HUES6 (cell line): Measurements from ENCODE around the gene KCND3.
"Not testable (repeated sequence)": the region's sequence is repeated elsewhere in the genome, so short reads cannot be mapped to it uniquely, and the experiment has no call there.

Source experiments
- H3K27ac ChIP-seq: 2 replicates; pipeline ENCODE4 v1.7.0; 2013; ENCODE audit warnings: low read depth, mild to moderate bottlenecking, low read length, inconsistent platforms
- H3K27me3 ChIP-seq: 2 replicates; pipeline ENCODE4 v1.6.1; 2013; ENCODE audit warnings: low read length; ENCODE audit not compliant: control insufficient read depth, insufficient read depth
- H3K36me3 ChIP-seq: 2 replicates; pipeline ENCODE4 v1.6.1; 2013; ENCODE audit warnings: low read length; ENCODE audit not compliant: control insufficient read depth, insufficient read depth
- H3K4me1 ChIP-seq: 2 replicates; pipeline ENCODE4 v1.6.1; 2013; ENCODE audit warnings: low read length; ENCODE audit not compliant: control insufficient read depth, insufficient read depth
- H3K4me3 ChIP-seq: 2 replicates; pipeline ENCODE4 v1.5.1; 2013; ENCODE audit warnings: low read depth, low read length
- H3K9ac ChIP-seq: one replicate; pipeline ENCODE4 v1.6.1; 2013; ENCODE audit warnings: mild to moderate bottlenecking, low read length
- H3K9me3 ChIP-seq: 2 replicates; pipeline ENCODE4 v1.6.1; 2013; ENCODE audit warnings: low read depth, low read length; ENCODE audit not compliant: control insufficient read depth, insufficient read depth

The KCND3 gene

GRCh38 chr1:111745675-111746613 lies 243.5 kb downstream of the KCND3 start:
- Histone ChIP-seq H3K27ac (no peak overlapping the region), H3K9ac (no peak overlapping the region)

GRCh38 chr1:111743679-111744101 lies 245.8 kb downstream of the KCND3 start:
- Histone ChIP-seq H3K9ac (no peak overlapping the region), H3K4me1 (peaks cover 7% of the 10 kb centered on the region), H3K4me3 (no peak overlapping the region), H3K27ac (no peak overlapping the region), H3K27me3 (peaks cover 24% of the 10 kb centered on the region), H3K9me3 (no peaks in the 10 kb centered on the region), H3K36me3 (no peaks in the 10 kb centered on the region)

More at GRCh38 chr1:111745675-111746613, 243.5 kb downstream of the KCND3 start:
- Histone ChIP-seq H3K36me3 (no peaks in the 10 kb centered on the region), H3K27me3 (peaks cover 23% of the 10 kb centered on the region), H3K4me3 (no peak overlapping the region), H3K4me1 (peaks cover 17% of the 10 kb centered on the region), H3K9me3 (no peaks in the 10 kb centered on the region)

GRCh38 chr1:111742938-111743549 lies 246.4 kb downstream of the KCND3 start:
- Histone ChIP-seq H3K27ac (no peak overlapping the region), H3K27me3 (peaks cover 24% of the 10 kb centered on the region), H3K36me3 (no peaks in the 10 kb centered on the region), H3K4me1 (peaks cover 2% of the 10 kb centered on the region), H3K9ac (no peak overlapping the region), H3K4me3 (no peak overlapping the region), H3K9me3 (no peaks in the 10 kb centered on the region)

GRCh38 chr1:111742292-111742691 lies 247.2 kb downstream of the KCND3 start:
- peaks cover 29% of the 10 kb centered on the region for H3K27me3 ChIP-seq
- H3K4me1 ChIP-seq, H3K27ac ChIP-seq, H3K4me3 ChIP-seq, H3K9ac ChIP-seq, H3K9me3 ChIP-seq, H3K36me3 ChIP-seq: not testable (repeated sequence)

GRCh38 chr1:111739925-111740765 lies 249.3 kb downstream of the KCND3 start:
- H3K27ac ChIP-seq: 0 out of 2 replicates have a peak overlapping the region, but pooled peaks have one; percentile 1
- peaks cover 32% of the 10 kb centered on the region for H3K27me3 ChIP-seq
- H3K9me3 ChIP-seq: no peaks in the 10 kb centered on the region
- H3K9ac ChIP-seq: peak overlapping the region; percentile 65
- peaks cover under 1% of the 10 kb centered on the region; the same call in 1 of the 2 replicates for H3K36me3 ChIP-seq
- peaks cover 29% of the 10 kb centered on the region for H3K4me1 ChIP-seq
- H3K4me3 ChIP-seq: peak overlapping the region; percentile 75

- Histone ChIP-seq H3K27ac (peak within 1 kb of the TSS; percentile 56; the same call in 1 of the 2 replicates), H3K4me3 (peak within 1 kb of the TSS; percentile 75), H3K9ac (peak within 1 kb of the TSS; percentile 74), H3K4me1 (peaks cover 29% of the 10 kb centered on the region), H3K27me3 (peaks cover 32% of the 10 kb centered on the region), H3K36me3 (peaks cover 2% of the 10 kb centered on the region; the same call in 1 of the 2 replicates), H3K9me3 (no peaks in the 10 kb centered on the region)
Observed at GRCh38 chr1:111739194-111739924, 250.1 kb downstream of the KCND3 start, which contains the start of gene INKA2. INKA2 (minus strand) TSS chr1:111739395; CDS start chr1:111739242, 153 bp downstream.

GRCh38 chr1:111738436-111739193 lies 250.9 kb downstream of the KCND3 start:
- Histone ChIP-seq H3K9ac (peak overlapping the region; percentile 74), H3K4me1 (peaks cover 33% of the 10 kb centered on the region), H3K36me3 (peaks cover 2% of the 10 kb centered on the region; the same call in 1 of the 2 replicates), H3K27me3 (peaks cover 31% of the 10 kb centered on the region), H3K9me3 (no peaks in the 10 kb centered on the region), H3K4me3 (peak overlapping the region; percentile 75), H3K27ac (peak overlapping the region; percentile 56; the same call in 1 of the 2 replicates)

GRCh38 chr1:111738133-111738435 lies 251.4 kb downstream of the KCND3 start:
- Histone ChIP-seq H3K9me3 (no peaks in the 10 kb centered on the region), H3K4me3 (peak overlapping the region; percentile 75), H3K4me1 (peaks cover 38% of the 10 kb centered on the region), H3K9ac (peak overlapping the region; percentile 74), H3K27ac (no peak overlapping the region), H3K36me3 (peaks cover 2% of the 10 kb centered on the region; the same call in 1 of the 2 replicates), H3K27me3 (peaks cover 26% of the 10 kb centered on the region)

- Histone ChIP-seq H3K27ac (no peak overlapping the region), H3K4me3 (peak overlapping the region; percentile 75), H3K27me3 (peaks cover 22% of the 10 kb centered on the region), H3K36me3 (peaks cover 2% of the 10 kb centered on the region; the same call in 1 of the 2 replicates), H3K9ac (no peak overlapping the region), H3K9me3 (no peaks in the 10 kb centered on the region), H3K4me1 (peaks cover 39% of the 10 kb centered on the region)
Observed at GRCh38 chr1:111737216-111738132, 252.0 kb downstream of the KCND3 start.
